ENCODE measurements around the gene PAMR1.
A peak's percentile ranks its signal among the peaks of the same experiment; 100 is the strongest.

Gene PAMR1

GRCh38 chr11:35403765-35404387 is 121.5 kb downstream of the PAMR1 start:
- TF ChIP-seq TAF1 (IDR thresholded peaks at IDR 0.05; ENCODE audit: low read depth, low read length) = no peak
- no peak for TF ChIP-seq SPI1 (IDR thresholded peaks at IDR 0.05; ENCODE audit: low read depth, low read length)
- TF ChIP-seq POU2F2 (IDR thresholded peaks at IDR 0.05; ENCODE audit: low read depth, low read length) = no peak
- no peak for TF ChIP-seq PAX5 (IDR thresholded peaks at IDR 0.05; ENCODE audit: insufficient read depth, low read length, severe bottlenecking)
- TF ChIP-seq POLR2A (IDR thresholded peaks at IDR 0.05; ENCODE audit: low read depth, low read length) = no peak
- TF ChIP-seq POLR2AphosphoS5 (IDR thresholded peaks at IDR 0.05; ENCODE audit: low read depth, low read length) = no peak
- FAIRE-seq = no peak
- no peak for DNase-seq (ENCODE audit: insufficient read length, low spot score)

- FAIRE-seq (no peak), DNase-seq (ENCODE audit: insufficient read length, low spot score) (no peak)
- TF ChIP-seq PAX5 (IDR thresholded peaks at IDR 0.05; ENCODE audit: insufficient read depth, low read length, severe bottlenecking) (no peak), POLR2A (IDR thresholded peaks at IDR 0.05; ENCODE audit: low read depth, low read length) (no peak), POLR2AphosphoS5 (IDR thresholded peaks at IDR 0.05; ENCODE audit: low read depth, low read length) (no peak), TAF1 (IDR thresholded peaks at IDR 0.05; ENCODE audit: low read depth, low read length) (no peak), POU2F2 (IDR thresholded peaks at IDR 0.05; ENCODE audit: low read depth, low read length) (no peak), SPI1 (IDR thresholded peaks at IDR 0.05; ENCODE audit: low read depth, low read length) (no peak)
These were observed 122.4 kb downstream of the PAMR1 start for GRCh38 chr11:35402751-35403660.

- TF ChIP-seq TAF1 (IDR thresholded peaks at IDR 0.05; ENCODE audit: low read depth, low read length) = no peak
- TF ChIP-seq SPI1 (IDR thresholded peaks at IDR 0.05; ENCODE audit: low read depth, low read length) = no peak
- TF ChIP-seq PAX5 (IDR thresholded peaks at IDR 0.05; ENCODE audit: insufficient read depth, low read length, severe bottlenecking) = no peak
- TF ChIP-seq POLR2AphosphoS5 (IDR thresholded peaks at IDR 0.05; ENCODE audit: low read depth, low read length) = no peak
- no peak for TF ChIP-seq POLR2A (IDR thresholded peaks at IDR 0.05; ENCODE audit: low read depth, low read length)
- TF ChIP-seq POU2F2 (IDR thresholded peaks at IDR 0.05; ENCODE audit: low read depth, low read length) = no peak
- DNase-seq (ENCODE audit: insufficient read length, low spot score) (no peak), FAIRE-seq (no peak)
These were observed 126.5 kb downstream of the PAMR1 start for GRCh38 chr11:35398881-35399280.

GRCh38 chr11:35394941-35395340 is 130.5 kb downstream of the PAMR1 start:
- TF ChIP-seq POLR2AphosphoS5 (IDR thresholded peaks at IDR 0.05; ENCODE audit: low read depth, low read length) (no peak), POU2F2 (IDR thresholded peaks at IDR 0.05; ENCODE audit: low read depth, low read length) (no peak), SPI1 (IDR thresholded peaks at IDR 0.05; ENCODE audit: low read depth, low read length) (no peak)
- no peak for FAIRE-seq

GRCh38 chr11:35393098-35393497 is 132.3 kb downstream of the PAMR1 start:
- no peak for FAIRE-seq
- no peak for TF ChIP-seq POLR2A (IDR thresholded peaks at IDR 0.05; ENCODE audit: low read depth, low read length)
- TF ChIP-seq POLR2AphosphoS5 (IDR thresholded peaks at IDR 0.05; ENCODE audit: low read depth, low read length) = no peak
- TF ChIP-seq SPI1 (IDR thresholded peaks at IDR 0.05; ENCODE audit: low read depth, low read length) = no peak
- TF ChIP-seq POU2F2 (IDR thresholded peaks at IDR 0.05; ENCODE audit: low read depth, low read length) = no peak
- no peak for TF ChIP-seq TAF1 (IDR thresholded peaks at IDR 0.05; ENCODE audit: low read depth, low read length)
- no peak for TF ChIP-seq PAX5 (IDR thresholded peaks at IDR 0.05; ENCODE audit: insufficient read depth, low read length, severe bottlenecking)
- no peak for DNase-seq (ENCODE audit: insufficient read length, low spot score)

More at GRCh38 chr11:35394941-35395340, 130.5 kb downstream of the PAMR1 start:
- no peak for DNase-seq (ENCODE audit: insufficient read length, low spot score)

GRCh38 chr11:35391922-35392688 is 133.3 kb downstream of the PAMR1 start:
- peak; percentile 28 for DNase-seq (ENCODE audit: insufficient read length, low spot score)
- peak; percentile 81 for FAIRE-seq

GRCh38 chr11:35390737-35391682 is 134.4 kb downstream of the PAMR1 start:
- DNase-seq (ENCODE audit: insufficient read length, low spot score) (no peak), FAIRE-seq (peak; percentile 91)
- TF ChIP-seq PAX5 (IDR thresholded peaks at IDR 0.05; ENCODE audit: insufficient read depth, low read length, severe bottlenecking) (no peak), TAF1 (IDR thresholded peaks at IDR 0.05; ENCODE audit: low read depth, low read length) (no peak), POLR2A (IDR thresholded peaks at IDR 0.05; ENCODE audit: low read depth, low read length) (no peak), SPI1 (IDR thresholded peaks at IDR 0.05; ENCODE audit: low read depth, low read length) (no peak), POLR2AphosphoS5 (IDR thresholded peaks at IDR 0.05; ENCODE audit: low read depth, low read length) (no peak), POU2F2 (IDR thresholded peaks at IDR 0.05; ENCODE audit: low read depth, low read length) (peak; percentile 80)

More at GRCh38 chr11:35391922-35392688, 133.3 kb downstream of the PAMR1 start:
- TF ChIP-seq POLR2A (IDR thresholded peaks at IDR 0.05; ENCODE audit: low read depth, low read length) (no peak), POU2F2 (IDR thresholded peaks at IDR 0.05; ENCODE audit: low read depth, low read length) (peak; percentile 27; the same call in 1 of the 2 replicates), PAX5 (IDR thresholded peaks at IDR 0.05; ENCODE audit: insufficient read depth, low read length, severe bottlenecking) (no peak)

GRCh38 chr11:35389897-35390465 is 135.4 kb downstream of the PAMR1 start:
- FAIRE-seq (peak; percentile 85), DNase-seq (ENCODE audit: insufficient read length, low spot score) (no peak)
- TF ChIP-seq POLR2AphosphoS5 (IDR thresholded peaks at IDR 0.05; ENCODE audit: low read depth, low read length) (no peak), SPI1 (IDR thresholded peaks at IDR 0.05; ENCODE audit: low read depth, low read length) (no peak), TAF1 (IDR thresholded peaks at IDR 0.05; ENCODE audit: low read depth, low read length) (no peak), PAX5 (IDR thresholded peaks at IDR 0.05; ENCODE audit: insufficient read depth, low read length, severe bottlenecking) (no peak), POU2F2 (IDR thresholded peaks at IDR 0.05; ENCODE audit: low read depth, low read length) (no peak), POLR2A (IDR thresholded peaks at IDR 0.05; ENCODE audit: low read depth, low read length) (no peak)

All from GM12891 (cell line).